ENCODE results near the gene MZF1. TPM values are rescaled to one million over a fixed set of nuclear protein-coding genes. Genes with fewer than 3 reads are reported as not detected.

The MZF1 gene
- total and polyA plus RNA-seq, 12 donors, result 8.7 to 152 (median 33.2) TPM

- Histone ChIP-seq H3K27me3 (no peaks in the 10 kb centered on the region), H3K4me1 (replicated peaks in 1 of 2) (peaks cover 17 to 26% of the 10 kb centered on the region in 2 donors), H3K4me3 (peak overlapping the region; percentile 26 to 93 (median 74)), H3K36me3 (replicated peaks in 1 of 2) (peaks cover 0 to 6% of the 10 kb centered on the region in 2 donors), H3K27ac (peak overlapping the region; percentile 57 to 98 (median 93)), H3K9me3 (replicated peaks in 1 of 3) (no peaks in the 10 kb centered on the region)
- 0 to 1% (median 0%) methylated on average over 38 to 66 of the region's 66 CpGs for WGBS, 4 donors
- intact Hi-C loops (cut with DNase I), result no loop called here
- DNase-seq, result peak; percentile 90 to 98 (median 95)
- TF ChIP-seq POLR2A (IDR thresholded peaks at IDR 0.05) (peak; percentile 65 to 71), CTCF (IDR thresholded peaks at IDR 0.05) (peak in 2 of 6 experiments; percentile 8 to 23)
Observed at GRCh38 chr19:58575183-58576041, 2.3 kb upstream of the MZF1 start.

GRCh38 chr19:58573658-58574164 is 576 bp upstream of the MZF1 start:
- Histone ChIP-seq H3K4me1 (replicated peaks in 1 of 2) (peaks cover 17 to 26% of the 10 kb centered on the region in 2 donors), H3K27me3 (no peaks in the 10 kb centered on the region), H3K27ac (peak overlapping the region; percentile 66 to 98 (median 97)), H3K9me3 (replicated peaks in 1 of 3) (no peaks in the 10 kb centered on the region), H3K36me3 (replicated peaks in 1 of 2) (peaks cover 0 to 23% of the 10 kb centered on the region in 2 donors), H3K4me3 (peak overlapping the region in 1 of 4 donors; percentile 64)
- no peak for TF ChIP-seq CTCF (IDR thresholded peaks at IDR 0.05)
- TF ChIP-seq POLR2A (IDR thresholded peaks at IDR 0.05), result no peak
- no peak for DNase-seq
- intact Hi-C loops (cut with DNase I), result no loop called here
- WGBS, 4 donors, result 1 to 2% (median 1%) methylated on average over 20 of the region's 20 CpGs

- 36 to 69% (median 45%) methylated on average over 17 to 24 of the region's 24 CpGs for WGBS, 4 donors
- DNase-seq, result peak in 1 of 7 donors; percentile 32
Observed at GRCh38 chr19:58572026-58572817, 913 bp downstream of the MZF1 start.

More at GRCh38 chr19:58572026-58572817, 913 bp downstream of the MZF1 start:
- TF ChIP-seq CTCF (IDR thresholded peaks at IDR 0.05), result no peak
- TF ChIP-seq POLR2A (IDR thresholded peaks at IDR 0.05), result no peak
- no peaks in the 10 kb centered on the region for H3K9me3 ChIP-seq (replicated peaks in 1 of 3)
- intact Hi-C loops (cut with DNase I), result no loop called here
- no peaks in the 10 kb centered on the region for H3K27me3 ChIP-seq
- H3K4me3 ChIP-seq, result peak overlapping the region in 2 of 4 donors; percentile 62 to 64
- peaks cover 0 to 30% of the 10 kb centered on the region in 2 donors for H3K36me3 ChIP-seq (replicated peaks in 1 of 2)
- H3K27ac ChIP-seq, result peak overlapping the region in 4 of 5 donors; percentile 82 to 98 (median 94)
- peaks cover 17 to 26% of the 10 kb centered on the region in 2 donors for H3K4me1 ChIP-seq (replicated peaks in 1 of 2)

Measured in adrenal gland (tissue), 12 donors.